Mesenchymal stem cell (in vitro differentiated cells and primary cell): ENCODE measurements around the gene PIGP.
"Not testable (repeated sequence)": the region's sequence is repeated elsewhere in the genome, so short reads cannot be mapped to it uniquely, and the experiment has no call there.

Experiments
- DNase-seq: peaks from one replicate; pipeline ENCODE4 v3.0.0-alpha.2; 2013
- H2AFZ ChIP-seq: one replicate; pipeline ENCODE4 v1.6.1; 2013; ENCODE audit warnings: low read depth, mild to moderate bottlenecking, control low read depth, inconsistent platforms, low read length, moderate library complexity
- H2AK5ac ChIP-seq: 2 replicates; pipeline ENCODE4 v1.6.1; 2013; ENCODE audit warnings: low read length, moderate library complexity, mild to moderate bottlenecking, inconsistent platforms; ENCODE audit not compliant: severe bottlenecking
- H2BK120ac ChIP-seq: one replicate; pipeline ENCODE4 v1.6.1; 2013; ENCODE audit warnings: low read depth, mild to moderate bottlenecking, inconsistent platforms, low read length, moderate library complexity
- H2BK12ac ChIP-seq, 2 experiments: one replicate each; pipeline ENCODE4 v1.6.1; 2013; ENCODE audit warnings: inconsistent platforms in 2 of 2, low read length in 2 of 2, mild to moderate bottlenecking in 2 of 2, moderate library complexity in 2 of 2, control low read depth in 1 of 2
- H2BK15ac ChIP-seq: one replicate; pipeline ENCODE4 v1.6.1; 2013; ENCODE audit warnings: mild to moderate bottlenecking, low read depth, inconsistent platforms; ENCODE audit not compliant: poor library complexity, severe bottlenecking
- H2BK5ac ChIP-seq: 2 replicates; pipeline ENCODE4 v1.6.1; 2013; ENCODE audit warnings: low read depth, mild to moderate bottlenecking, low read length, control low read depth, inconsistent platforms; ENCODE audit not compliant: poor library complexity, severe bottlenecking
- H3K14ac ChIP-seq, 2 experiments: one replicate each; pipeline ENCODE4 v1.6.1; 2013; ENCODE audit warnings: inconsistent platforms in 2 of 2, low read length in 2 of 2, control low read depth in 1 of 2, mild to moderate bottlenecking in 1 of 2, moderate library complexity in 1 of 2
- H3K18ac ChIP-seq, 2 experiments: one replicate each; pipeline ENCODE4 v1.6.1; 2013; ENCODE audit warnings: inconsistent platforms in 2 of 2, low read length in 2 of 2, control low read depth in 1 of 2, low read depth in 1 of 2, mild to moderate bottlenecking in 1 of 2
- H3K23ac ChIP-seq, 2 experiments: one replicate each; pipeline ENCODE4 v1.6.1; 2013; ENCODE audit warnings: inconsistent platforms in 2 of 2, low read length in 2 of 2, mild to moderate bottlenecking in 2 of 2, moderate library complexity in 2 of 2, control low read depth in 1 of 2
- H3K27ac ChIP-seq: 2 replicates; pipeline ENCODE4 v1.5.1; 2013; ENCODE audit warnings: mild to moderate bottlenecking, moderate library complexity, low read length, control low read depth, inconsistent platforms; ENCODE audit not compliant: poor library complexity, severe bottlenecking
- H3K27me3 ChIP-seq, 2 experiments: 2 replicates each; pipeline versions ENCODE4 v1.6.1 to v1.7.0; 2013; ENCODE audit warnings: low read length in 2 of 2, mild to moderate bottlenecking in 2 of 2, moderate library complexity in 2 of 2, control low read depth in 1 of 2, inconsistent platforms in 1 of 2; ENCODE audit not compliant: control insufficient read depth in 1 of 2, insufficient read depth in 1 of 2
- H3K36me3 ChIP-seq, 2 experiments: 2 replicates each; pipeline versions ENCODE4 v1.6.1 to v1.7.0; 2013; ENCODE audit warnings: low read length in 2 of 2, control low read depth in 1 of 2, inconsistent platforms in 1 of 2, low read depth in 1 of 2, mild to moderate bottlenecking in 1 of 2; ENCODE audit not compliant: insufficient read depth in 2 of 2, control insufficient read depth in 1 of 2
- H3K4ac ChIP-seq, 2 experiments: one replicate each; pipeline ENCODE4 v1.6.1; 2013; ENCODE audit warnings: inconsistent platforms in 2 of 2, low read length in 2 of 2, mild to moderate bottlenecking in 2 of 2, moderate library complexity in 2 of 2, control low read depth in 1 of 2, low read depth in 1 of 2
- H3K4me1 ChIP-seq: 2 replicates; pipeline ENCODE4 v1.6.1; 2013; ENCODE audit warnings: low read depth, low read length, control low read depth; ENCODE audit not compliant: control insufficient read depth, insufficient read depth
- H3K4me2 ChIP-seq: 2 replicates; pipeline ENCODE4 v1.6.1; 2013; ENCODE audit warnings: low read length, mild to moderate bottlenecking, inconsistent platforms; ENCODE audit not compliant: poor library complexity, severe bottlenecking
- H3K4me3 ChIP-seq, 2 experiments: 2 replicates each; pipeline versions ENCODE4 v1.5.1 to v1.7.0; 2013; ENCODE audit warnings: low read length in 2 of 2, mild to moderate bottlenecking in 2 of 2, control low read depth in 1 of 2, low read depth in 1 of 2; ENCODE audit not compliant: insufficient read depth in 1 of 2
- H3K79me1 ChIP-seq: replicated peaks from 2 replicates; pipeline ENCODE4 v1.6.1; 2013; ENCODE audit warnings: mild to moderate bottlenecking, control low read depth, low read length, inconsistent platforms; ENCODE audit not compliant: poor library complexity, severe bottlenecking
- H3K9ac ChIP-seq: 2 replicates; pipeline ENCODE4 v1.7.0; 2013; ENCODE audit warnings: mild to moderate bottlenecking, low read length, moderate library complexity
- H3K9me3 ChIP-seq: 2 replicates; pipeline ENCODE4 v1.7.0; 2013; ENCODE audit warnings: mild to moderate bottlenecking, low read length; ENCODE audit not compliant: control insufficient read depth
- H4K8ac ChIP-seq: one replicate; pipeline ENCODE4 v1.6.1; 2013; ENCODE audit warnings: inconsistent platforms, mild to moderate bottlenecking, low read length, moderate library complexity
- H4K91ac ChIP-seq: one replicate; pipeline ENCODE4 v1.6.1; 2013; ENCODE audit warnings: mild to moderate bottlenecking, low read length, inconsistent platforms
- WGBS: methylation state at CpG from one replicate; pipeline ENCODE4 v1.1.7; 2013; ENCODE audit warnings: mixed read lengths; 5-methylcytosine and 5-hydroxymethylcytosine counted together

The PIGP gene

GRCh38 chr21:37116459-37116858, 43.6 kb upstream of the PIGP start:
- not testable (repeated sequence) for H3K4me1 ChIP-seq, H2BK120ac ChIP-seq, H3K4me2 ChIP-seq, H3K27ac ChIP-seq, H3K23ac ChIP-seq, H3K14ac ChIP-seq, H3K4ac ChIP-seq, H2BK15ac ChIP-seq, H4K91ac ChIP-seq, H3K9me3 ChIP-seq, H2BK5ac ChIP-seq, H2AFZ ChIP-seq, H3K4me3 ChIP-seq, H3K27me3 ChIP-seq, H3K18ac ChIP-seq, DNase-seq, H2BK12ac ChIP-seq, H4K8ac ChIP-seq, H3K9ac ChIP-seq, H2AK5ac ChIP-seq
- Histone ChIP-seq H3K79me1 (peaks cover 14% of the 10 kb centered on the region), H3K36me3 (peaks cover 2 to 32% of the 10 kb centered on the region in 2 experiments)
- 90% methylated on average over 2 of the region's 2 CpGs for WGBS

DNA sequence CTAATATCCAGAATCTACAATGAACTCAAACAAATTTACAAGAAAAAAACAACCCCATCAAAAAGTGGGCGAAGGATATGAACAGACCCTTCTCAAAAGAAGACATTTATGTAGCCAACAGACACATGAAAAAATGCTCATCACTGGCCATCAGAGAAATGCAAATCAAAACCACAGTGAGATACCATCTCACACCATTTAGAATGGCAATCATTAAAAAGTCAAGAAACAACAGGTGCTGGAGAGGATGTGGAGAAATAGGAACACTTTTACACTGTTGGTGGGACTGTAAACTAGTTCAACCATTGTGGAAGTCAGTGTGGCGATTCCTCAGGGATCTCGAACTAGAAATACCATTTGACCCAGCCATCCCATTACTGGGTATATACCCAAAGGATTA, 41.4 kb upstream of the PIGP start:
- H2BK12ac ChIP-seq, H3K4ac ChIP-seq, H2AK5ac ChIP-seq, H3K79me1 ChIP-seq, H2BK120ac ChIP-seq, H3K4me1 ChIP-seq, H3K9me3 ChIP-seq, H3K18ac ChIP-seq, H4K91ac ChIP-seq, H2BK5ac ChIP-seq, H2BK15ac ChIP-seq, H3K4me3 ChIP-seq, H3K23ac ChIP-seq, H3K4me2 ChIP-seq, H2AFZ ChIP-seq, H3K27ac ChIP-seq, DNase-seq, H3K27me3 ChIP-seq, H3K9ac ChIP-seq, H4K8ac ChIP-seq, H3K14ac ChIP-seq: not testable (repeated sequence)
- 100% methylated on average over 1 of the region's 3 CpGs for WGBS
- H3K36me3 ChIP-seq = peaks cover 2 to 15% of the 10 kb centered on the region in 2 experiments

DNA sequence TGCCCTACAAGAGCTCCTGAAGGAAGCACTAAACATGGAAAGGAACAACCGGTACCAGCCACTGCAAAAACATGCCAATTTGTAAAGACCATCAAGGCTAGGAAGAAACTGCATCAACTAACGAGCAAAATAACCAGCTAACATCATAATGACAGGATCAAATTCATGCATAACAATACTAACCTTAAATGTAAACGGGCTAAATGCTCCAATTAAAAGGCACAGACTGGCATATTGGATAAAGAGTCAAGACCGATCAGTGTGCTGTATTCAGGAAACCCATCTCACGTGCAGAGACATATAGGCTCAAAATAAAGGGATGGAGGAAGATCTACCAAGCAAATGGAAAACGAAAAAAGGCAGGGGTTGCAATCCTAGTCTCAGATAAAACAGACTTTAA, 38.2 kb upstream of the PIGP start:
- not testable (repeated sequence) for H2BK120ac ChIP-seq, H3K27me3 ChIP-seq, H3K4me3 ChIP-seq, H3K4ac ChIP-seq, H2AFZ ChIP-seq, H3K4me1 ChIP-seq, H3K9ac ChIP-seq, H3K4me2 ChIP-seq, H2BK15ac ChIP-seq, H3K23ac ChIP-seq, H3K9me3 ChIP-seq, H3K14ac ChIP-seq, H2BK12ac ChIP-seq, H3K27ac ChIP-seq, DNase-seq, H3K18ac ChIP-seq, H4K91ac ChIP-seq, H2AK5ac ChIP-seq, H4K8ac ChIP-seq, H2BK5ac ChIP-seq
- H3K36me3 ChIP-seq = peaks cover 8 to 19% of the 10 kb centered on the region in 2 experiments
- 100% methylated on average over 3 of the region's 6 CpGs for WGBS
- peaks cover 12% of the 10 kb centered on the region for H3K79me1 ChIP-seq

- H2BK12ac ChIP-seq = no peak overlapping the region
- H3K18ac ChIP-seq = no peak overlapping the region
- no peak overlapping the region for H3K14ac ChIP-seq
- no peaks in the 10 kb centered on the region for H3K9me3 ChIP-seq
- peaks cover 6 to 10% of the 10 kb centered on the region in 2 experiments for H3K36me3 ChIP-seq
- H3K79me1 ChIP-seq = peaks cover 26% of the 10 kb centered on the region
- no peak overlapping the region for H2BK5ac ChIP-seq
- H2BK120ac ChIP-seq = no peak overlapping the region
- H3K4me2 ChIP-seq = no peak overlapping the region
- DNase-seq = no peak
- H3K4ac ChIP-seq = no peak overlapping the region
- no peaks in the 10 kb centered on the region for H3K27me3 ChIP-seq
- no peak overlapping the region for H2AFZ ChIP-seq
- no peak overlapping the region for H3K27ac ChIP-seq
- 96% methylated on average over 2 of the region's 2 CpGs for WGBS
- no peak overlapping the region for H3K23ac ChIP-seq
- no peak overlapping the region for H3K4me3 ChIP-seq
- no peak overlapping the region for H2AK5ac ChIP-seq
- no peak overlapping the region for H3K9ac ChIP-seq
- peaks cover 2% of the 10 kb centered on the region for H3K4me1 ChIP-seq
- H4K91ac ChIP-seq = no peak overlapping the region
- no peak overlapping the region for H4K8ac ChIP-seq
- no peak overlapping the region for H2BK15ac ChIP-seq
Observed at GRCh38 chr21:37106998-37107397, 34.1 kb upstream of the PIGP start.
